Fibroblast of the aortic adventitia (primary cell): ENCODE results near the gene LIMS4. TPM values are rescaled to one million over a fixed set of nuclear protein-coding genes. Genes with fewer than 3 reads are reported as not detected.
"Not testable (repeated sequence)": the region's sequence is repeated elsewhere in the genome, so short reads cannot be mapped to it uniquely, and the experiment has no call there.

Source experiments
- DNase-seq: peaks from one replicate; pipeline ENCODE4 v3.0.0-alpha.2; 2010; ENCODE audit warnings: low read depth
- H3K4me3 ChIP-seq: 2 replicates; pipeline ENCODE4 v1.5.1; 2011; ENCODE audit warnings: low read depth, mild to moderate bottlenecking, control low read depth, low read length, moderate library complexity
- small RNA-seq: library from RNA; depleted of rRNA; stranded (forward); fragments of <200 nt; gene quantifications from one replicate; pipeline ENCODE3, GENCODE V24; 2012
- total RNA-seq: library from RNA; depleted of rRNA; stranded (reverse); fragments of >200 nt; gene quantifications from 2 replicates; pipeline ENCODE4 v1.2.3, GENCODE V29; 2012; ENCODE audit warnings: low replicate concordance

LIMS4 gene
- total RNA-seq, 1 donor: 4.7 TPM

DNA sequence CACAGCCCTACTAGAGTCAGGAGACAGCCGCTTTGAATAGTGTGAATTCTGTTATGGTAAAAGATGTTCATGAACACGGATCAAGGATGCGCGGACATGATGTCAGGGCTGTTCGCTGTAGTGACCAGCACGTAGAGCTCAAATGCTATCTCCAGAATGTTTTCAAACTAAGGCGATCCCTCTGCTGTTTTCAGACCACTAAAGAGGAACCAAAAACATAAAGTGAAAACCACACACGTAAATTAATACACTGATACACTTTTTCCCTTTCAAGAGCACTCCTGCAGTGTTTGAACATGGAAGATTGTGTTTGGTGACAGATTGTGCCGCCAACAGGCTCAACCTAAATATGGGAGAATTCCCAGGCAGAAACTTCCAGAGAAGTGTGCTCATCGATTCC lies 73.2 kb downstream of the LIMS4 start:
- not testable (repeated sequence) for H3K4me3 ChIP-seq, DNase-seq

GRCh38 chr2:110395990-110396389 lies 76.6 kb downstream of the LIMS4 start:
- DNase-seq, H3K4me3 ChIP-seq: not testable (repeated sequence)

Small RNA genes within 50 kb of the gene (small RNA-seq; reads per million reads assigned to genes)
- gene AC108938.1: not detected

Other genes with a start within 250 kb of the LIMS4 start
- gene RGPD6, start 104.4 kb upstream of the LIMS4 start, total RNA-seq: 34.9 and 45.0 TPM in 2 replicates
- 5.9 and 35.2 TPM in 2 replicates for gene BUB1, start 205.2 kb upstream of the LIMS4 start, total RNA-seq